Neural cell (in vitro differentiated cells): ENCODE measurements around the gene NUP210. TPM values are rescaled to one million over a fixed set of nuclear protein-coding genes. Genes with fewer than 3 reads are reported as not detected.

Experiments
- H2AFZ ChIP-seq: fragments of 200-600, 300-800 bp; sonication (generic), shearing (Covaris generic); 2 replicates; pipeline ENCODE4 v1.6.0; 2014; ENCODE audit warnings: low read depth, mild to moderate bottlenecking, antibody characterized with exemption, low read length, moderate library complexity
- H3F3A ChIP-seq: fragments of 200-600 bp; shearing (Covaris generic); 2 replicates; pipeline ENCODE4 v1.6.1; 2016; ENCODE audit warnings: mild to moderate bottlenecking, moderate library complexity, mixed read lengths, antibody characterized with exemption, low read length; ENCODE audit not compliant: insufficient read depth, poor library complexity, severe bottlenecking
- H3K27ac ChIP-seq: fragments of 200-600, 300-800 bp; sonication (generic), shearing (Covaris generic); 2 replicates; pipeline ENCODE4 v1.5.1; 2014; ENCODE audit warnings: mild to moderate bottlenecking, low read length, moderate library complexity
- H3K27me3 ChIP-seq: fragments of 300-800, 200-600 bp; sonication (generic), shearing (Covaris generic); 2 replicates; pipeline ENCODE4 v1.6.0; 2014; ENCODE audit warnings: mild to moderate bottlenecking, low read depth, low read length, moderate library complexity; ENCODE audit not compliant: insufficient read depth
- H3K36me3 ChIP-seq: fragments of 300-800, 200-600 bp; sonication (generic), shearing (Covaris generic); 2 replicates; pipeline ENCODE4 v1.5.1; 2014; ENCODE audit warnings: mild to moderate bottlenecking, antibody characterized with exemption, low read length, moderate library complexity; ENCODE audit not compliant: insufficient read depth
- H3K4me2 ChIP-seq: fragments of 300-800, 200-600 bp; sonication (generic), shearing (Covaris generic); 2 replicates; pipeline ENCODE4 v1.6.0; 2014; ENCODE audit warnings: mild to moderate bottlenecking, low read length
- H3K4me3 ChIP-seq: fragments of 300-800, 200-600 bp; sonication (generic), shearing (Covaris generic); 2 replicates; pipeline ENCODE4 v1.5.1; 2014; ENCODE audit warnings: mild to moderate bottlenecking, low read length, moderate library complexity
- H3K79me2 ChIP-seq: fragments of 200-600 bp; shearing (Covaris generic); replicated peaks from 2 replicates; pipeline ENCODE4 v1.6.0; 2014; ENCODE audit warnings: mild to moderate bottlenecking, low read length, moderate library complexity; ENCODE audit not compliant: insufficient read depth
- H3K9ac ChIP-seq: fragments of 300-800, 200-600 bp; sonication (generic), shearing (Covaris generic); 2 replicates; pipeline ENCODE4 v1.6.1; 2016; ENCODE audit warnings: mild to moderate bottlenecking, low read length, mixed read lengths
- H3K9me2 ChIP-seq: fragments of 200-600 bp; shearing (Covaris generic); 2 replicates; pipeline ENCODE4 v1.6.1; 2016; ENCODE audit warnings: mild to moderate bottlenecking, low read length, mixed read lengths; ENCODE audit not compliant: insufficient read depth
- H3K9me3 ChIP-seq: fragments of 200-600, 300-800 bp; sonication (generic), shearing (Covaris generic); 2 replicates; pipeline ENCODE4 v1.6.1; 2016; ENCODE audit warnings: mild to moderate bottlenecking, mixed run types, low read length, moderate library complexity, mixed read lengths
- H4K20me1 ChIP-seq: fragments of 200-600 bp; shearing (Covaris generic); 2 replicates; pipeline ENCODE4 v1.6.1; 2016; ENCODE audit warnings: mild to moderate bottlenecking, mixed run types; ENCODE audit not compliant: insufficient read depth
- EP300 ChIP-seq: fragments of 450-650 bp; conservative IDR thresholded peaks from 2 replicates; pipeline ENCODE4 v1.6.1; 2014; ENCODE audit warnings: antibody characterized with exemption, mild to moderate bottlenecking, moderate library complexity; ENCODE audit not compliant: poor library complexity, severe bottlenecking
- EZH2 ChIP-seq: fragments of 200-600, 300-800 bp; shearing (Covaris generic), sonication (generic); IDR thresholded peaks from 2 replicates; pipeline ENCODE4 v1.6.1; 2014; ENCODE audit warnings: antibody characterized with exemption, low read length, borderline replicate concordance, mild to moderate bottlenecking; ENCODE audit not compliant: insufficient read depth, poor library complexity, severe bottlenecking
- MXI1 ChIP-seq: fragments of 450-650 bp; conservative IDR thresholded peaks from 2 replicates; pipeline ENCODE4 v1.6.1; 2014; ENCODE audit warnings: antibody characterized with exemption, mild to moderate bottlenecking; ENCODE audit not compliant: poor library complexity, severe bottlenecking
- POLR2AphosphoS5 ChIP-seq: IDR thresholded peaks from 2 replicates; pipeline ENCODE4 v1.6.1; 2012
- RAD21 ChIP-seq: fragments of 450-650 bp; conservative IDR thresholded peaks from 2 replicates; pipeline ENCODE4 v1.6.1; 2014; ENCODE audit warnings: antibody characterized with exemption, mild to moderate bottlenecking, moderate library complexity
- REST ChIP-seq: IDR thresholded peaks from 2 replicates; pipeline ENCODE4 v1.6.1; 2012; ENCODE audit warnings: borderline replicate concordance
- SMC3 ChIP-seq: fragments of 450-650 bp; conservative IDR thresholded peaks from 2 replicates; pipeline ENCODE4 v1.6.1; 2014; ENCODE audit warnings: antibody characterized with exemption, mild to moderate bottlenecking, moderate library complexity; ENCODE audit not compliant: poor library complexity
- TAF1 ChIP-seq: IDR thresholded peaks from 2 replicates; pipeline ENCODE4 v1.6.1; 2012; ENCODE audit warnings: low read depth
- polyA plus RNA-seq: library from polyadenylated mRNA; depleted of rRNA; stranded (reverse); fragments of >200 nt; gene quantifications from 2 replicates; pipeline ENCODE4 v1.2.3, GENCODE V29; 2014
- TF ChIP-seq, protein P1 (sequence below): fragments of 450-650 bp; IDR thresholded peaks from 2 replicates; pipeline ENCODE4 v1.5.1; 2014; ENCODE audit warnings: antibody characterized with exemption, mild to moderate bottlenecking, moderate library complexity; ENCODE audit not compliant: poor library complexity, severe bottlenecking

The NUP210 gene
- polyA plus RNA-seq, 1 donor from 2014 or later = 8.2 TPM

- Histone ChIP-seq H3K4me3 (no peak overlapping the region), H2AFZ (no peak overlapping the region), H4K20me1 (no peaks in the 10 kb centered on the region), H3K9me3 (peaks cover 11% of the 10 kb centered on the region), H3K27ac (no peak overlapping the region), H3K9ac (no peak overlapping the region), H3K79me2 (no peaks in the 10 kb centered on the region), H3K36me3 (no peaks in the 10 kb centered on the region), H3F3A (no peaks in the 10 kb centered on the region), H3K4me2 (no peak overlapping the region), H3K27me3 (peaks cover 13% of the 10 kb centered on the region), H3K9me2 (no peaks in the 10 kb centered on the region)
- TF ChIP-seq TAF1 (no peak), POLR2AphosphoS5 (no peak), SMC3 (no peak), EP300 (no peak), EZH2 (no peak), RAD21 (no peak), MXI1 (no peak), REST (no peak)
- TF ChIP-seq, protein P1, sequence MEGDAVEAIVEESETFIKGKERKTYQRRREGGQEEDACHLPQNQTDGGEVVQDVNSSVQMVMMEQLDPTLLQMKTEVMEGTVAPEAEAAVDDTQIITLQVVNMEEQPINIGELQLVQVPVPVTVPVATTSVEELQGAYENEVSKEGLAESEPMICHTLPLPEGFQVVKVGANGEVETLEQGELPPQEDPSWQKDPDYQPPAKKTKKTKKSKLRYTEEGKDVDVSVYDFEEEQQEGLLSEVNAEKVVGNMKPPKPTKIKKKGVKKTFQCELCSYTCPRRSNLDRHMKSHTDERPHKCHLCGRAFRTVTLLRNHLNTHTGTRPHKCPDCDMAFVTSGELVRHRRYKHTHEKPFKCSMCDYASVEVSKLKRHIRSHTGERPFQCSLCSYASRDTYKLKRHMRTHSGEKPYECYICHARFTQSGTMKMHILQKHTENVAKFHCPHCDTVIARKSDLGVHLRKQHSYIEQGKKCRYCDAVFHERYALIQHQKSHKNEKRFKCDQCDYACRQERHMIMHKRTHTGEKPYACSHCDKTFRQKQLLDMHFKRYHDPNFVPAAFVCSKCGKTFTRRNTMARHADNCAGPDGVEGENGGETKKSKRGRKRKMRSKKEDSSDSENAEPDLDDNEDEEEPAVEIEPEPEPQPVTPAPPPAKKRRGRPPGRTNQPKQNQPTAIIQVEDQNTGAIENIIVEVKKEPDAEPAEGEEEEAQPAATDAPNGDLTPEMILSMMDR = no peak
Observed at GRCh38 chr3:13287833-13288232, 132.3 kb downstream of the NUP210 start.

DNA sequence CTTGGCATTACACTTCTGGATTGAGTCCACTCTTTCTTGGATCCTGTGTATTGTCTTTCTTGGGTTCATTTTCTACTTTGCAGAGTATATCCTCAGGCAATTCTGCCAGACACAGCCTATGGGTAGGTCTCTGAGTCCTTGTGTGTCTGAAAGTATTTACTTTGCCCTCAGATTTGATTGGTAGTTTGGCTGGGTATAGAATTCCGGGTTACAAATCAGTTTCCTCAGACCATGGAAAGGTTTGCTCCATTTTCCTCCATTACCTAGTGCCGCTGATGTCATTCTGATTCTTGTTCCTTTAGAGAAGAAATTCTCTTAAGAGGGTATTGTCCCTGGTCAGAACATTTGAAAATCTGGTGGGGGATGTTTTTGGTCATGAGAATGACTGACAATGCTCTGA is 133.2 kb downstream of the NUP210 start:
- H4K20me1 ChIP-seq = no peaks in the 10 kb centered on the region
- no peak overlapping the region for H2AFZ ChIP-seq
- peaks cover 11% of the 10 kb centered on the region for H3K9me3 ChIP-seq
- peaks cover 19% of the 10 kb centered on the region for H3K27me3 ChIP-seq
- no peaks in the 10 kb centered on the region for H3K9me2 ChIP-seq
- H3K36me3 ChIP-seq = no peaks in the 10 kb centered on the region
- TF ChIP-seq EZH2 (no peak), POLR2AphosphoS5 (no peak), SMC3 (no peak), REST (no peak), RAD21 (no peak), TAF1 (no peak)
- no peak overlapping the region for H3K9ac ChIP-seq
- no peaks in the 10 kb centered on the region for H3F3A ChIP-seq
- H3K4me2 ChIP-seq = no peak overlapping the region
- H3K4me3 ChIP-seq = no peak overlapping the region
- no peaks in the 10 kb centered on the region for H3K79me2 ChIP-seq
- no peak overlapping the region for H3K27ac ChIP-seq
